Measurements from ENCODE around the gene SPEG.

The SPEG gene

GRCh38 chr2:219517954-219518778 lies 83.5 kb downstream of the SPEG start:
- no peak for DNase-seq

DNA sequence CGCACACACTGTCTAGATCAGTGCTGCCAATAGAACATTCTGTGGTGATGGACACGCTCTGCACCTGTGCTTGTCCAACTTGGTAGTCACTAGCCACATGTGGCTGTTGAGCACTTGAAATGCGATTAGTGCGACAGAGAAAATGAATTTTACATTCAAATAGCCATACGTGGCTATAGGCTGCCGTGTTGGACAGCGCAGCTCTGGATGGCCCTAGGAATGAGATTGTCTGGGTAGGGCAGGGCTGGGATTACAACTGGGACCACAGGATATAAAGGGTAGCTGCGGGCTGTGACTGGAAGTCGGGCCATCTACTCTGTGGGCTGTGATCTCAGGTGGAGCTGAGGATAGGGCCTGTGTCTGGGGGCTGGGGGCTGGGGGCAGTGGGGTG lies 84.9 kb downstream of the SPEG start:
- no peak for DNase-seq

GRCh38 chr2:219520079-219520478 lies 85.4 kb downstream of the SPEG start:
- DNase-seq, result no peak

DNA sequence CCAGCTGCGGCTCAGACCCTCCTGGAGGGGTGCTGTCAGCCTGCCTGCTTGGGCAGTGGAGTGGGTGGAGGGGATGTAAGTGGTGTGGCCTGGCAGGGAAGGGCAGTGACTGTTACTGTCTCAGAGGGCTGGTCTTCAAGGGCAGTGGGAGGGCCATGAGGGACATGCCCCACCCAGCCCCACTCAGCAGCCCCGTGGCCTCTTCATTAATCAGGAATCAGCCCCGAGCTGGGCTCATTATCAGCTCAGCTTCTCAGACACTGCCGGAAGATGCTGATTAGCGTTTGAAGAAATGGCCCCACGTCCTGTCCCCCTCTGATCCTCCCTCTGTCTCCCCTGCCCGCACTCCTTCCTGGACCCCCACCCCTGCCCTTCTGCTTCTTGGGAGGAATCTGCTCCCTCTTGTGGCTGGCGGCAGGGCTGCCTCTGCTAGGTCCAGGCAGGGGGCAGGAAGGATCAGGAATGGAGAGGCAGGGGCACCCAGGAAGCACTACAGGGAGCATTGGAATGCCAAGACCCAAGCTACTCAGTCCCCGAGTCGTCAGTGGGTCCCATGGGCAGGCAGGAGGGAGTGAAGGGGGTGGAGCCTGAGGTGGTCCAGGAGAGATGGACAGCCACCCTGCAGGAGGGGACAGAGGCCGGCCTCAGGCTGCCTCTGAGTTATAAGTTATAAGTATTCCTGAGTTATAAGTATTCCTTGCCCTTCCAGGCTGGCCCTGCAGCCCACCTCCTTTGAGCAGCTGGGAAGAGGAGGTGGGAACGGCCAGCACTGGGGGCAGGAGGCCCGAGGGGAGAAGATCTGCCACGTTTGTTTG lies 86.6 kb downstream of the SPEG start:
- DNase-seq, result no peak

GRCh38 chr2:219522111-219523030 lies 87.7 kb downstream of the SPEG start:
- DNase-seq, result no peak

GRCh38 chr2:219523031-219523671 lies 88.5 kb downstream of the SPEG start:
- no peak for DNase-seq

DNA sequence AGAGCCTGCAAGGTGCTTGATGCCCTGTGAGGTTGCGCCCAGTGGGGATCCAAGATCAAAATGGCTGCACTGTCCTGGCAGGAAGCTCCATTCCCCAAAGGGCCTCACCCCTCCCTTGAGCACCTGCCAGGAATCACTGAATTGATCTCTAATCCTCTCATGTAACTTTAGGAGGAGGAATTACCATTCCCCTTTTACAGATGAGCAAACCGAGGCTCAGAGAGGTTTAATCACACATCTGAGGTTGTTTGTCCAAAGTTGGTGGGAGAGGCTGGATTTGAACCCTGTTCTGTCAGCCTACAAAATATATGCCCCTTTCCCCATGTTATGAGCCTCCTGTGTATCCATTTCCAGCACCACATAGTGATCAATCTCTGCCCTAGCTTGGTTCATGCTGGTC lies 90.2 kb downstream of the SPEG start:
- DNase-seq, result no peak

DNA sequence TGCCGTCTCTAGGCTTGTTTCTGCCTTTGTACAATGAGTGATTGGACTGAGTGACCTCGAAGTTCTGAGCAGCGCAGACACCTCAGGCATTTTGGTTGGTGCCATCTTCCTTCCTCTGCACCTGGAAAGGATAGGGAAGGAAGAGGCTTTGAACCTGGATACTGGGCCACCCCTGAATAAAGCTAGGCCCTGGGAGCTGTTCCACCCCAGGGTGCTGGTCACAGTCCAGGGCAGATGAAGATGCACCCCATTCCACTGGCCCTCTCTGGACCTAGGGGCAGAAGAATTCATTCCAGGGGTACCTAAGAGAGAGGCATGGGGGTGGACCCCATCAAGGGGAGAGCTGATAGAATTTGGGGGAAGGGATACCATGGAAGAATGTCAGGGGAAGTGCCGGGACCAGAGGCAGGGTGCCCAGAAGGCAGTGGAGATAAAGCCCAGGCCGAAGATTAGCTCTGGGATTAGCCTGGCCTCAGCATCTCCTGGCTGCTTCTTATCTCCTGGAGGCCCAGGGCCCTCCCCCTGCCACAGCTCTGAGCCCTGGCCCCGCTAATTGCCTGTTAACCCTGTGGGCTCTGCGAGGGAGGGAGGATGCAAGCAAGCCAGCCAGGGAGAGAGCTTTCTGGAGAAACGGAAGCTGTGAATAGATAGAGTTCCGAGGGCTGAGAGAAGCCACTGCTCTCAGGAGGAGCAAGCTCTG lies 91.0 kb downstream of the SPEG start:
- no peak for DNase-seq

DNA sequence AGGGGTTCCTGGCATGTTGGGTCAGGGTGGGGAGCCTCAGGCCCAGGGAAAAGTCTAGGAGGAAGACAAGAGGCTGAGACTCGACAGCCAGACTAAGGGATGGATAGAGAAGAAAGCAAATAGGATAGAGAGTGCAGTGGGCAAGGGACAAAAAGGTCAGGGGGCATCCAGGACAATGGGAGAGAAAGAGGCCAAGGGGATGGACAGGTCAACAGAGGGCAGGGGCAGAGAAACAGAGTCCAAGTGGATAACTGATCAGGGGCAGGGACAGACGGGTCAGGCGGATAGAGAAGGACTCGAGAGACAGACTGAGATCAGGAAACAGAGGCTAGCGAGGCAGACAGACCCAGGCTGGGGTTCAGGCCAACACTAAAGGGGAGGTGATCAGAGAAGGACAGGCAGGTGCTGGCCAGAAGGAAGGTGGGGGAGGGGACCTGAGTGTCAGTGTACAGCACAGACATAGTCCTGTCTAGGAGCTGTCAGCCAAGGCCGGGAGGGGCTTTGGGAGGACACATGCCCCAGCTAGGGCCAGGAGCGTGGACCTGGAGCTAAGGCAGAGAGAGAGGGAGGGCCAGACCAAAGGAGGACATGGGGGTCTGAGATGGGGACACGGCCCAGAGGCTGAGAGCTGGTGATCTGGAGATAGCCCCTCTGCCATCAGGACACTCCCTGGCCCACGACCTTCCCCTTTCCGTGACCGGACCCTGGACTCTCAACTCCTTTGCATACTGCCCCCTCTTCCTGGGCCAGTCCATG lies 91.9 kb downstream of the SPEG start:
- no peak for DNase-seq

GRCh38 chr2:219527076-219527394 lies 92.4 kb downstream of the SPEG start:
- no peak for DNase-seq

DNA sequence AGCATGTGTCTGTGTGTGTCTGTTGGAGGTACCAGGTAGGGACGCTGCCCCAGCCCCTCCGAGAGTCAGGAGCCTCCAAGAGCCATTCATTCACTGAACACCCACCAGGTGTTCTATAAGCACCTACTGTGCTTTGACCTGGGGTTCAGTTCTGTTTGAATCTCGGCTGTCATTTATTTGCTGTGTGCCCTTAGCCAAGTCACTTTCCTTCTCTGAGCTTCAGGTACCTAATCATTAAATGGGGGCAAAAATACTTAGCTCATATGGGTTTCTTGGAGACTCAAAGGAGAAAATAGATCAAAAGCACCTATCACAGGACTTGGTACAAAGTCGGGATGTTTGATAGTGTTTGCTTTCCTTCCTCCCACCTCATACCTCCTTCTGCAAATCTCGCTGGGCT lies 92.8 kb downstream of the SPEG start:
- no peak for DNase-seq

DNA sequence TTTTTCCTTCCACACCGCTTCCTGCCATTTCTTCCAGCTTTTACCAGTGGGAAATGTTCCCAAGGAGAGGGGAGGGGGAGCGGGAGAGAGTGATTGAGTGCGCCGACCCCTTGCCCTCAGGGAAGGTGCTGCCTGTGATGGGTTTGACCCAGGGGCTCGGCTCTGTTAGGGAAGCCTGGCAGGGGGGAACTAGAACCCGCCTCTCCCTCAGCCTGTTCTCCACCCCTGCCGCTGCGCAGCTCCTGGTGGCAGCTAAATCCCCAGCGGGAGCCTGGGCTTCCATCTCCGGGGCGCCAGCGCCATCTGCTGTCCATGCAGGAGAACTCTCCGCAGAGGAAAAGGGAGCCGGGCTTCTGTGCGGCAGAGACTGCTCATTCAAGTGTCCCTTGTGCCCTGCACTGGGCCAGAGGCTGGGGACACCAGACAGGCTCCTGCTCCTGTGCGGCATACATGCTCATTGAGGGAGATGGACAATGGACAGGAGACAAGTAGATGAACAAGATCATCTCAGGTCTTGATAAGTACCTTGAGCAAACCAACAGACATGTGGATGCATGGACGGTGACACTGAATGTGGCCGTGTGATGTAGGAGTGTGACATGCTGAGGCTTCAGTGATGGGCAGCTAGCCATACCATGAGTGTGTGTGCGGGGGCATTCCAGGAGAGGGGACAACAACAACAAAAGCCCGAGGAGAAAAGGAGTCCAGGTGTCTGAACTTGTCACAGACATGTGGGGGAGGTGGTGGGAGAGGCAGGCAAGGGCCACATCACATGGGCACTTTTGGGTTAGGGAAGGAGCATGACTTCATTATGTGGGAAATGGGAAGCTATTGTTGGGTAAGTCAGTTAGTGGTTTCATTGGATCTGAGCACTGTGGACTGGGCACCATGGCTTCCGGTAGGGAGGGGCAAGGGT lies 95.7 kb downstream of the SPEG start:
- DNase-seq, result peak; percentile 79

DNA sequence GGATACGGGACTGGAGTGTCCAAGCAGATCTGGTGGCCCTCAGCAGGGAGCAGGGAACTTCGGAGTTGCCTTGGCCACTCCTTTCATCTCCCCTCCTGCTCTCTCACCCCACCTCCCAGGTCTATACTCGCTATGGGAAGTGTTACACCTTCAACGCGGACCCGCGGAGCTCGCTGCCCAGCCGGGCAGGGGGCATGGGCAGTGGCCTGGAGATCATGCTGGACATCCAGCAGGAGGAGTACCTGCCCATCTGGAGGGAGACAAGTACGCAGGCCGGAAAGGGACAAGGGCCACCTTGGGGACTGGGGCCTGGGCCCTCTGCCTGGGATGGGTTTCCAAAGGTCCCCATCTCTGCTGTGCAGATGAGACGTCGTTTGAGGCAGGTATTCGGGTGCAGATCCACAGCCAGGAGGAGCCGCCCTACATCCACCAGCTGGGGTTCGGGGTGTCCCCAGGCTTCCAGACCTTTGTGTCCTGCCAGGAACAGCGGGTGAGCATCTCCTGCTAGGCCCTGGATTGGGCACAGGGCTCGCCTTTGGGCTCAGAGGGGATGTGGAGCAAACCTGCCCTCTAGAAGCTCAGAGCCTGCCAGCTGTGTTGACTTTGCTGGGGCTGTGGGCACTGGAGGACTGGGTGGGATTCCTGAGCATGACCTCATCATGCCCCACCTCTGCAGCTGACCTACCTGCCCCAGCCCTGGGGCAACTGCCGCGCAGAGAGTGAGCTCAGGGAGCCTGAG lies 97.2 kb downstream of the SPEG start:
- no peak for DNase-seq

DNA sequence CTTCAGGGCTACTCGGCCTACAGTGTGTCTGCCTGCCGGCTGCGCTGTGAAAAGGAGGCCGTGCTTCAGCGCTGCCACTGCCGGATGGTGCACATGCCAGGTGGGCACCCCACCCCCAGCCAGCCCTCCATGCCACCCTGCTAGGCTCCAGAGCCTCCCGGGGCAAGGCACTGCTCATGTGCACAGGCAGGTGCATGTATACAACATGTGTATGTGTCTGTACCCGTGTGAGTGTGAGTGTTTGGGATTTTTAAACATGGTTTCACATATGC lies 97.7 kb downstream of the SPEG start:
- DNase-seq, result no peak

GRCh38 chr2:219533930-219534661 lies 99.5 kb downstream of the SPEG start:
- DNase-seq, result no peak

GRCh38 chr2:219536425-219536824 lies 101.8 kb downstream of the SPEG start:
- no peak for DNase-seq

GRCh38 chr2:219536967-219537366 lies 102.3 kb downstream of the SPEG start:
- DNase-seq, result no peak

DNA sequence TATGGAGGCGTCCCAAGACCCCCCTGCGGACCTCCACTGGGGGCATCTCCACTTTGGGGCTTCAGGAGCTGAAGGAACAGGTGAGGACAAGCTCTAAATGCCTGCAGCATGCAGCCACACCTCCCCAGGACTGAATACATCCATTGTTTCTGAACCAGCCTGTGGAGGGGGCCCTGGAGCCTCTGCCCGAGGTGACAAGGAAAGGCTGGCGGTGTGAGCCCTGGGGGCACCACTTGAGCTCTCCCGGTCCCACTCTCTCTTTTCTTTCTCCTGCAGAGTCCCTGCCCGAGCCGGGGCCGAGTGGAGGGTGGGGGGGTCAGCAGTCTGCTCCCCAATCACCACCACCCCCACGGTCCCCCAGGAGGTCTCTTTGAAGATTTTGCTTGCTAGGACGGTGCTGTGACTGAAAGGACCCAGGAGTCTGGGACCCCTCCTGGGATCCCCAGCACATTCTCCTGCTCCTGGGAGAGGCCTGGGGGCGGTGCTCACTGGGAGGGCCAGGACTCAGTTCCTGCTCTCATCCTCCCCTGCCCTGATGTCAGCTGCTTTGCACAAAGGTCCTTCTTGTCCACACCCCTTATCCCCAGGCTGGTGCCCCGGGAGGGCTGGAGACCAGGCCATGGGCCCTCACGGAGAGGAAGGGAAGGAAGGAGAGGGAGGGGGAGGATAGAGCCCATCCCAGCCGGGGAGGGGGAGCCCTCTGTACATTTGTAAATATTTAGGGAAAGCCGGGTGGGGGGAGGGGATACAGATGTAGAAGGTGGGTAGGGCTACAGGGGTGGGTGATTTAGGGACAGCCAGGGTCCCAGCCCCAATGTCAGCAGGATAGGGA lies 103.2 kb downstream of the SPEG start:
- DNase-seq, result no peak
